HFFc6 (cell line): ENCODE measurements around the gene DUSP16. TPM values are rescaled to one million over a fixed set of nuclear protein-coding genes. Genes with fewer than 3 reads are reported as not detected.
A peak's percentile ranks its signal among the peaks of the same experiment; 100 is the strongest.

Source experiments
- DNase-seq: peaks from one replicate; pipeline ENCODE4 v3.0.0-alpha.2; 2018
- H3K27ac Mint-ChIP-seq: 2 replicates; pipeline ENCODE4 v1.8.0; 2020; ENCODE audit warnings: mild to moderate bottlenecking, mixed read lengths
- H3K27me3 Mint-ChIP-seq: 2 replicates; pipeline ENCODE4 v1.8.0; 2021; ENCODE audit warnings: mild to moderate bottlenecking, moderate library complexity, mixed read lengths; ENCODE audit not compliant: insufficient read depth
- H3K36me3 Mint-ChIP-seq: 2 replicates; pipeline ENCODE4 v1.8.0; 2021; ENCODE audit warnings: low read depth, mixed read lengths
- H3K4me1 Mint-ChIP-seq: 2 replicates; pipeline ENCODE4 v1.8.0; 2020; ENCODE audit warnings: low read depth, mixed read lengths
- H3K4me3 Mint-ChIP-seq: 2 replicates; pipeline ENCODE4 v1.8.0; 2020; ENCODE audit warnings: mild to moderate bottlenecking, moderate library complexity, mixed read lengths
- H3K9me3 Mint-ChIP-seq: 2 replicates; pipeline ENCODE4 v1.8.0; 2020; ENCODE audit warnings: mild to moderate bottlenecking, mixed read lengths
- CTCF ChIP-seq: fragments of 200-600 bp; sonication (generic); IDR thresholded peaks from 2 replicates; pipeline ENCODE4 v1.5.0; 2021; ENCODE audit warnings: antibody characterized with exemption, mild to moderate bottlenecking
- total RNA-seq, 6 experiments: library from RNA; stranded (reverse); fragmentation: NEBNext Ultra II Directional; extraction: Animal tissue kit (Norgen Biotek cat#: 25700); gene quantifications; 2 replicates in 1 of 6; 3 replicates in 5 of 6; pipeline ENCODE4 v1.2.3, GENCODE V29; 2021

Gene DUSP16
- total RNA-seq, 6 experiments from 2014 or later: 5.9 to 8.9 (median 7.4) TPM

DNA sequence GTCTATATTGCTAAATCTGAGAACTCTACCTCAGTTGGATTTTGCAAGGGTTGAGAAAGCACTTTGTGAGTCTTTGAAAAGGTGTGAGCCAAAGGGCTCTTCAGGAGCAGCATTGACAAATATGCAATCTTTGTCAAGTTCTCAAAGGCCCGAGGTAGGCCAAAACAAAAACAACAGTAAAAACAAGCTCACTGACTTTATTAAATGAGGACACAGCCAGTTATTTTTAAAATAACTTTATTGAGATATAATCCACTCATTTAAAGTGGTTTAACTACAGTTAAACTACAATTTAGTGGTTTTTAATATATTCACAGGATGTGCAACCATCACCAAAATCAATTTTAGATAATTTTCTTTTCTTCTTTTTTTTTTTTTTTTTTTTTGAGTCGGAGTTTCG is 47.0 kb upstream of the DUSP16 start:
- no peak overlapping the region for H3K27ac Mint-ChIP-seq
- no peak for TF ChIP-seq CTCF

GRCh38 chr12:12608557-12608957 is 45.9 kb upstream of the DUSP16 start:
- Mint-ChIP-seq H3K4me1 (peaks cover 34% of the 10 kb centered on the region), H3K9me3 (no peaks in the 10 kb centered on the region), H3K27me3 (no peaks in the 10 kb centered on the region), H3K4me3 (no peak overlapping the region), H3K36me3 (peaks cover 2% of the 10 kb centered on the region), H3K27ac (no peak overlapping the region)
- no peak for DNase-seq
- TF ChIP-seq CTCF: no peak

More for the DNA sequence above, 47.0 kb upstream of the DUSP16 start:
- H3K9me3 Mint-ChIP-seq: no peaks in the 10 kb centered on the region
- DNase-seq: no peak
- H3K4me1 Mint-ChIP-seq: peaks cover 36% of the 10 kb centered on the region
- no peak overlapping the region for H3K4me3 Mint-ChIP-seq
- H3K36me3 Mint-ChIP-seq: peaks cover 4% of the 10 kb centered on the region
- no peaks in the 10 kb centered on the region; the same call in 1 of the 2 replicates for H3K27me3 Mint-ChIP-seq

GRCh38 chr12:12606781-12607589 is 44.3 kb upstream of the DUSP16 start:
- Mint-ChIP-seq H3K9me3 (no peaks in the 10 kb centered on the region), H3K4me1 (peaks cover 20% of the 10 kb centered on the region), H3K27ac (peak overlapping the region; percentile 52), H3K4me3 (peak overlapping the region; percentile 7; the same call in 1 of the 2 replicates), H3K36me3 (no peaks in the 10 kb centered on the region), H3K27me3 (no peaks in the 10 kb centered on the region)
- no peak for TF ChIP-seq CTCF
- peak; percentile 10 for DNase-seq

DNA sequence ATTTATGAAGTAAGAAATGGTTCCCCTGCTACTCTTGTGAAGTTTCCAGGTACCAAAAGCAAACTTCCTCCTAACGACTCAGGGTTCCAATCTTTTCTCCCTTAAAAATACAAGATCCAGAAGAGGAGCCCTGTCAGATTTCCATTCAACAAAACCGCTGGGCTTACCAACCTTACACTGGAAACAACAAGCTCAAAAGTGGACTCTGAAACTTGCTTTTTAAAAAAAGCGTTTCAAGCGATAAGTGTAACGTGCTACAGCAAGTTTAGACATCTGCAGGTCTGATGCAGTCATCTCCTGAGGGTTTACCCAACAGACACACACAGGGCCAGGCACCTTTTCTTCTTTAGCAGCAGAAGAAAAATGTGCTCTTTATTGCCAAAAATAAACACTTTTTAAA is 42.1 kb upstream of the DUSP16 start:
- no peak for TF ChIP-seq CTCF
- peaks cover 8% of the 10 kb centered on the region for H3K27me3 Mint-ChIP-seq
- H3K4me1 Mint-ChIP-seq: peaks cover 12% of the 10 kb centered on the region
- no peaks in the 10 kb centered on the region for H3K36me3 Mint-ChIP-seq
- no peak overlapping the region for H3K27ac Mint-ChIP-seq
- no peak overlapping the region for H3K4me3 Mint-ChIP-seq
- no peak for DNase-seq
- no peaks in the 10 kb centered on the region for H3K9me3 Mint-ChIP-seq

GRCh38 chr12:12600659-12601058 is 38.0 kb upstream of the DUSP16 start:
- Mint-ChIP-seq H3K4me1 (no peaks in the 10 kb centered on the region), H3K27ac (no peak overlapping the region), H3K4me3 (no peak overlapping the region), H3K36me3 (no peaks in the 10 kb centered on the region), H3K27me3 (peaks cover 14% of the 10 kb centered on the region), H3K9me3 (no peaks in the 10 kb centered on the region)
- no peak for DNase-seq
- TF ChIP-seq CTCF: no peak
